ENCODE measurements around the gene LGI4.

Gene LGI4

DNA sequence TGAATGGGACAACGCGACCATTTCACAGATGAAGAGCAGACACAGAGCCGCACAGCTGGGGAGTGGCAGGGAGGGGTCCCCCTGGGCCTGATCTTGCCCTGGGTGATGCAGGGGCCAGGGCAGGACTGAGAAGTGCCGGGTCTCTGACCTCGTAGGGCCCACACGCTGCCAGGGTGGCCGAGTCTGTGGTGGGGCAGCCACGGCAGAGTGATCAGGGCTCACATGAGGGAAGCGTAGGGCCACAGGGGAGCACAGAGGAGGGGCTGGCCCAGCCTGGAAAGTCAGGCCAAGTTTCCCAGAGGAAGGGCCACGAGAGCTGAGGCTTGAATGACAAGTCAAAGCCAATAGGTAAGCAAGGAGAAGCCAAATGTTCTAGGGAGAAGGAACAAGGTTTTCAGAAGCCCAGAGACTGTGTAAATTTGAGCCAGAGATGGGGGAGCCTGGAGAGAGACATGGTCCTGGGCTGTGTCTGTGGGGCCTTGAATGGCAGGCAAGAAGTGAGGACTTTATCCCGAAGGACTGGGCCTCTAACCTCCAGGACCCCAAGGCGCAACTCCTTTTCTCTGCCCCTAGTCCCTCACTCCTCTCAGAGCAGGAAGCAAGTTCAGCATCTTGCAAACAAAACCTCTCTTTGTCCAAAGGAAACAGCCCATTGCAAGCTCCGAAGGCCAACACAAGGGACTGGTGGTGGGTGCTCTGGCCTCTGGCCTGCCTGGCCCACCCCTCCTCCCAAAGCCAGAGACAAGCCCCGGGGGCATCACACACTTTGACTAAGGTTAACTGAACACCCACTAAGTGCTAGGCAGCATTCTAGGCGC, 51.0 kb downstream of the LGI4 start:
- no peak for DNase-seq

GRCh38 chr19:35081201-35081600, 53.7 kb downstream of the LGI4 start:
- no peak for DNase-seq

- no peak for DNase-seq
Measured at GRCh38 chr19:35080613-35081170, 54.2 kb downstream of the LGI4 start.

GRCh38 chr19:35079826-35080225, 55.0 kb downstream of the LGI4 start:
- DNase-seq: no peak

DNA sequence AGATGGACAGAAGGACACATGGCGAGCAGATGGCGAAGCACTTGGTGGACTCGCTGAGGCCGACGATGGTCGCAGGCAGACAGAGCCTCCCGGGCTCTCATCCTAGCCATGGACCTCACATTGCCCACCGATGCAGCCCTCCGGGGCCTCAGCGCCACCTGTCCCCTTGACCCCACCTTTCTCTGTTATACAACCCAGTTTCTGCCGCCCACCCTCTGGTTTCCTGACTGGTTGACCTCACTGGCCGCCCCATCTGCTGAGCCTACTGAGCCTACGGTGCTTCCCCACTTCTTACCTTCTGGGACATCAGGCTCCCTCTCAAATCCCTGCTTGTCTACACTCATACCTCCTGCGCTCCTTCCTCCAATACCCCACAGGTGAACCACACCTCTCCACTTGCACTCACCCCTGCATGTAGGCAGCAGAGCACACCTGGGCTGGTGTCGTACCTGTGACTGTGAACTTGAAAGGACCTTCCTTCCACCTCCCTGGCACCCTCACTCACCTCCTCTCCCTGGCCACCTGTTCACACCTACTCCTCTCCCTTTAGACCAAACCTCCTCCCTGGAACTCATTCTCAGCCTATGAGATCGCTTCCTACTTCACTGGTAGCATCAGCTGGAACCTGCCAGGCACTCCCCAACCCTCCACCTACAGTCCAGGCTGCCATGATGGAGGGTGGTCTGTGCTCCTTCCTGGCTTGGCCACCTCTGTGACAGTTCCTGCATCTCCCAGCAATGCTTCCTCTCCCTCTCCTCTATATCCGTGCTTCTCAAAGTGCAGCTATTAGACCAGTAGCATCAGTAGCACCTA, 57.2 kb downstream of the LGI4 start:
- no peak for DNase-seq

- DNase-seq: no peak
Measured at GRCh38 chr19:35076657-35077056, 58.2 kb downstream of the LGI4 start.

- DNase-seq: no peak
Measured at GRCh38 chr19:35076026-35076370, 58.9 kb downstream of the LGI4 start.

DNA sequence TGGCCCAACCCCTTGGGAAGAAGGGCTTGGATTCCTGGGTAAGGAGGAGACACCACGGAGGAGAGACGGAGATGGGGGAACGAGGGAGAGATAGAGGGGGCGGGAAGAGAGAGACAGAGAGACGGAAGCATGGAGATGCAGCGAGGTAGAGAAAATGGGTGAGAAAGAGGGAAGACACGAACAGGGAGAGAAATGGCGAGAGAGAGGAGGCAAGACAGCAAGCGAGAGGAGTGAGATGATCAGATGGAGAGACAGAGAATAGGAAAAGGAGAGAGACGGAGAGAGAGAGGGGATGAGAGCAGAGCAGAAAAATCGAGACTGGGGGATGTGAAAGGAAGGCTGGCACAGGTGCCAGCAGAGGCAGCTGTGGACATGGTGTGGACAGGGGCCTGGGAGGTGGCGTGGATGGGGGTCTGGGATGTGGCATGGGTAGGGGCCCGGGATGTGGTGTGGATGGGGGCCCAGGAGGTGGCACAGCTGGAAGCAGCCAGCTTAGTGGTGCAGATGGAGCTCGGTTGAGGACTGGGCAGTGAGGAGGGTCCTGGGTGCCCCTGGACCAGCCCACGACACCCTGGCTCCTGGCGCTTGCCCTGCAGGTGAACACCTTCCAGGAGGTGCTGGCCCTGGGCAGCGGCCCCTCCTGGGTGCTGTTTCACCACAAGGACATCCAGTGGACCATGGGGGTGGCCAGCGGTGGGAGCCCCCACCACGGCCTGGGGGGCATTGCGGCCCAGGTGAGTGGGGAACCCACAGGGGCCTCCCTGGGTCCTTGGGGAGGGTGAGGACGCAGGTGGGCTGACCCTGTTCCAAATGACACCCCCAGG, 59.4 kb downstream of the LGI4 start:
- no peak for DNase-seq

Data from activated CD8-positive, alpha-beta memory T cell treated with anti-CD3 and anti-CD28 coated beads, Interleukin-2, amount 50 U/mL, for 4 hours (primary cell).